ENCODE results near the gene LOXHD1.
A peak's percentile ranks its signal among the peaks of the same experiment; 100 is the strongest.

The LOXHD1 gene

DNA sequence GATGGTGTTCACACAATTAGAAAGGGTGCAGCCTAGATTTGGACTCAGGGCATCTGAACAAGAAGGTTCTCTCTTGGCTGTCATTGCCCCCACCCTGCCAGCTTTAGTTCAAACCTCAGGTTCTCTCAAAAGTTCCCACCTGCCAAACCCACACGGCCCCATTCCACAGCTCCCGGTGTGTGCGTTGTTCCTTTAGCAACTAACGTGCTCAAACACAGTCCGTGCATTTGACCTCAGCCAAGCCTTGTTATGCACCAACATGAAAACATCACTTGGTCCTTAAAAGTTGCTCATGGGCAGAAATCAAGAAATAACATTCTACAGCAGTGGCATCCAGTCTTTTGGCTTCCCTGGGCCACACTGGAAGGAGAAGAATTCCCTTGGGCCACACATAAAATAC lies 32.0 kb downstream of the LOXHD1 start:
- no peak for DNase-seq (ENCODE audit: low read depth in 2 of 2)

DNA sequence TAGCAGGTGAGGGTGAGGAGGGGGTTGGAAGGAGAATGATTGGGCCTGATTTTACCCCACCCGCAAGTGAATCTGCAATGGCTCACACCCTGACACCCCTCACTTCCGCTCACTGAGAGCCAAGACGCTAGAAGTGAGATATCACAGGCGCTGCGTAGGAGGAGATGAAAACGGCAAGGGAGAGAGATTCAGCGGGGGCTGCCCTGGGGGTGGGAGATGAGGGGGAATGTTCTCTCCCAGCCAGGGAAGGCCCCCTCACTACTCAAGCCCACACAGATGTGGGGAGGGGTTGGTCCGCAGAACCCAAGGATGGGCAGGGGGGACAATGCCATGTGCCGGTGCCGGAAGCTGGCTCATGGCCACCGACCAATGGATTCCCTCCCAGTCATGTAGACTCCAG lies 32.9 kb downstream of the LOXHD1 start:
- peak in 1 of 2 donors; percentile 7 for DNase-seq (ENCODE audit: low read depth in 2 of 2)

DNA sequence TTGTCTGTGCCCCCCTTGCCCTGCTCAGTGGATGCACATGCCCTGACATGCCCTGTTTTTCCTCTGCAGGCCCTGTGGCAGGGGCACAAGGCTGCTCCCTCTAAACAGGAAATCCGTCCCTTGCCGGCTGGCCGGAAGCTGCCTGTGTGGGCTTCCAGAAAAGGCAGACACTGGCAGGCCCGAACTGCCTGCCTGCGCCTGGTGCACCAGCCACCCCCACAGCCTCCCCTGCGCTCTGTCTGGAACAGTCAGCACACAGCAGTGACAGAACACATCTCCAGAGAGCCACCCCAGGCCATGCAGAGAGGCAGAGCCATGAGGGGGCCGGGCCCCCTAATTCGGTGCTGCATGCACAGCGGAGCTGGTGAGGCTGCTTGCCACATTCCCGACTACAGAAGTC lies 33.5 kb downstream of the LOXHD1 start:
- DNase-seq (ENCODE audit: low read depth in 2 of 2), result peak in 1 of 2 donors; percentile 12

DNA sequence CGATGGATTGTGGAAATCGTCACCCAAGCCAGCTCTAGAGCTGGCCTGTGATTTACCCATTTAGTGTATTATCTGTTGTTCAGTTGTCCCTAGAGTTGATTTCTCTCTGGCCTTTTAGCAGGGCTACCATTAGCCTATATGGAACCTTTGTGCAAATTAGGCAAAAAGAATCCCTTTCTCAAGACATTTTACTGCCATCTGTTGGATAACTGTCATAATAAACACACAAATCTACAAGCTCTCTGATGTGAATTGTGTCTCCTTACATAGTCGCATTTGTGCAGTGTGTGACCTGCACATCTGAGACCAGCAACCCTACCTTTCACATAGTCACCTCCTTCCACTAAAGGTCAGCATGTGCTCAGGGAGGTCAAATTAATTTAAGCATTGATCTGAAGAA lies 34.0 kb downstream of the LOXHD1 start:
- no peak for DNase-seq (ENCODE audit: low read depth in 2 of 2)

DNA sequence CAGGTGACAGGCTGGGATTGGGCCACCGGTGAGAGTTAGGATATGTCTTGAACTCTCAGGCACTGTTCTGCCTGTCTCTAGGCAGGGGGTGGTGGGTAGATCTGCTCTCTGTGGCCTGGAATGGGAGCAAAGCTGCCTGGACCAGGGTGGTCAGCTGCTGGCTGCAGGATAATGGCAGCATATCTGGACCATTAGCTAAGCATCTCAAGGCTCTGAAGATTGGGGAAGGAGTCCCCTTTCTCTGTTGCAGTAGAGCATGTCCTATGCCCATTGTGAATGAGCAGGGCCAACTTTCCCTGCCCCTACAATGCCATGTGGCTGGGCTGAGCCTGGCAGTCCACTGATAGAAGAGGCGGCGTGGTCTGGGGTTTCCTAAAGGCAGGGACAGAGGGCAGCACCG lies 34.6 kb downstream of the LOXHD1 start:
- DNase-seq (ENCODE audit: low read depth in 2 of 2), result no peak

DNA sequence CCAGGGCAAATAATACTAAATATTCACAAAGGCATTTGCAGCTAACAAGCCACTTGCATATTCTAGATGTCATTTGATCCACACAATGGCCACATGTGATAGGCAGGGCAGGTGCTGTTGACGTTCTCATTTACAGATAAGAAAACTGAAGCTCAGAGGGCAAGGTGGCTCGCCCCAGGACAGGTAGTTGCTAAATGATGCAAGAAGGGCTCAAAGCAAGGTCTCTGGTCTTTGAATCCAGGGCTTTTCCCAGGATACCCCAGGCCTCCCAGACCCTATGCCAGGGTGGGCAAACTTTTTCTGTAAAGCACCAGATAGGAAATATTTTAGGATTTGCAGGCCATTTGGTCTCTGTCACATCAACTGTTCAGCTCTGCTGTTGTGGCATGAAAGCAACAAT lies 35.1 kb downstream of the LOXHD1 start:
- DNase-seq (ENCODE audit: low read depth in 2 of 2), result no peak

DNA sequence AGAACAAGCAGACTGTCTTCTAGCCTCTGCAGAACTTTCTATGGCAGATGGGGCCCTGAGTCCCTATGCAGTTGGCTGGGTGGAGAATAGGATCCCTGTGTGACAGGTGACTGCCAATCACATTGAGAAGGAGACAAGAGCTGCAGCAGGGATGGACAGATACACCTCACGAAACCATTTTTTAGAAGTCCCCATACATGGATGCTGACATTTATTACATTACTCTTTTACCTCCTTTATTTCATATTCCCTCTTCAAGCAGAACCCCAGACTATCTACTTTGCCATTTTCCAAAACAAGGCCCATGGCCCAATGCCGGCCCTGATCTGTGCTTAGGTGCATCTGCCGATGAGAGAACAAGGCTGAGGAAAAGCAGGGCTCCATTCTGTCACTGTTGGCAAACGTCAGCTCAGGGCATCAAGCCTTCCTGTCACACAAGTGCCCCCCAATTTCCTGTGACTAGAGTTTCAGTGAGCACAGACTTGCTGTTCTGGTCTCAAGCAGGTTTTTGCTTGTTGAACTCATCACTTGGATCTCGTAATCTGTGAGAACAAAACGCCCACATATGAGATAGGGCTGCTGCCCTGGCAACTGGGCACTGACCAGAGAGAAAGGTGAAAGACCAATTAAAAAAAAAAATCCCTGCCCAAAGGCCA lies 35.8 kb downstream of the LOXHD1 start:
- DNase-seq (ENCODE audit: low read depth in 2 of 2), result no peak

DNA sequence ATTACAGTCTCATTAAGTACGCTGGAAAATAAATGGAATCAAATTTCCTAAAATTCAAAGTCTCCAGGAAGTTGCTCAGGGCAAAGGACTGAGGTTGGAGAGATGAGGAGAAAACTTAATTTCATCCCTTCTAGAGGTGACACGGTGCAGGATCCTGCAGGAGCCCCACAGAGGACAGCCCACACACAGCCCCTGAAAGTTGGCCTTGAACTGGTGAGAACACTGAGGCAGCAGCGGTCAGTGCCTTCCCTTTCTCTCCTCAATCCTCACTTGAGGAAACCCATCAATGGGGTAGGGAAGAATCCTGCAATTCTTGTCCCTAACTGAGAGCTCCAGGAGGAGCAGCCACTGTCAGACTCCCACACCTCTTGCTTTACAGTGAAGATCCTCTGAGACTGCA lies 37.5 kb downstream of the LOXHD1 start:
- no peak for DNase-seq (ENCODE audit: low read depth in 2 of 2)

DNA sequence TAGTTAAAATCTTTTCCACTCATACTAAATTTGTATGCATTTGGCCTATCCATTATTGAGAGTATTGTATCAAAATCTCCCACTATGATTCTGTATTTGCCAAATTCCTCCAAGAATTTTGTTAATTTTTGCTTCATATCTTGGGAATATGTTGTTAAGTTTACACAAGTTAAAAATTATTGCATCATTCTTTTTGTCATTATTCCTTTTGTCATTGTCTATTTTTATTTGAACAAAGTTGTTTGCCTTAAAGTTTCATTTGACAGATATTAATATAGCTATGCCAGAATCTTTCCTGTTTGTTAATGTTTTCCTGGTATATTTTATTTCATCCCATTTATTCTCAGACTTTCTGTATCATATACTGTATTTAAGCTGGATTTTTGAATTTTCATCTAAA lies 41.3 kb downstream of the LOXHD1 start:
- no peak for DNase-seq (ENCODE audit: low read depth in 2 of 2)

DNA sequence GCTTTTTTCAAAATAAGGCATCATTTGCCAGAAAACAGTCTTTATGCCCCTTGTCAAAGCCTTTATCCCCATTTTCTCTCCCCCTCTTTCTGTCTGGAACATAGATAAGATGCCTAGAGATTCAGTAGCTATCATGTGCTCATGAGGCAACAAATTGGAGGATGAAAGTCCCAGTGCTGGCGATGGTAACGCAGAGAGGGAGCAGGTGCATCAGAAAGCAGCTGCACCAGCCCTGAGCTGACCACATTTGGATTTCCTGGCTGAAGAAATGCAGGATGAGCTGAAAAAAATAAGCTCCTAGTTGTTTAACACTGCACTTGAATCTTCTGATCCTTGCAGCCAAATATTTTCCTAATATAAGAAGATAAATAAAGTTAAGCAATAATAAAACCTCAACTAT lies 48.0 kb downstream of the LOXHD1 start:
- no peak for DNase-seq (ENCODE audit: low read depth in 2 of 2)

DNA sequence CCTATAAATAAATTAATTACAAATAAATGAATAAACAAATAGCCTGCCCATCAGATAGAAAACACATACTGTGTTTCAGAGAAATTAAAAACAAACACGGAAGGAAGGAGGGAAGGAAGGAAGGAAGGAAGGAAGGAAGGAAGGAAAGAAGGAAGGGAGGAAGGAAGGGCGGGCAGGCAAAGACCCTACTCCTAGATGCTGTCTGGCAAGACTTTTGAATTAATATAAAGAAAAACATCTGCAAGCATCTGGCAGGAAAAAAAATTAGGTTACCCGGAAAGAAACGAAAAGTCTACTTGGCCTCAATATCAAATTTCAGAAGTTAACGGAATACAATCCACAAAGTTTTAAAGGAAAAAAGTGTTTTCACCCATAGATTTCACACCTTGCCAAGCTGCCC lies 49.1 kb downstream of the LOXHD1 start:
- DNase-seq (ENCODE audit: low read depth in 2 of 2), result no peak

DNA sequence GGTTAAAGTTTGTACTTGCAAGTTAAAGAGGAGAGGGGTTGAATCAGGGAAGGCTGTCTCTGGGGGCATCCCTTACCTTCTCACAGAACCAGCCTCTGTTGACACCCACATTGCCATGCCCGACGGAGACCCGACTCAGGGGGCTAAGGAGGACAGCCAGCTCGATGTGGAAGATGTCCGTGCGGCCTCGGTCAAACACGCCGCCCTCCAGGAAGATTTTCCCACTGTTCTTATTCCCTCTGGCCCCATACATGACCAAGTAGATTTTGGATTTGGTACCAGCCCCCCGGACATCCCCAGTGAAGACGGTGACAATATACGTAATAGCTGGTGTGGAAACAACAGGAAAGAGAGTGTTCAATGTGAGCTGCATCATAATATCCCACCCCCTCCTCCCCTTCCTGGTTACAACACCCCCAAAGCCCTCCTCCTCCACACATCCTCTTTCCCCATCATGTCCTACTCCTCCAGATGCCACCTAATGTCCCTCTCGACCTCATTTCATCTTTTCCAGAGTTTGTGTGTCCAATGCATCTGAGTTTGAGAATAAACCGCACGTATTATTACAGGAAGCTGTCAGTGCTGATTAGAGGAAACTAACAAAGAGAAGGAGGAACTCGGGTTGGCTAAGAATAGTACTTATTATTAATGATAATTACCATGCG lies 55.7 kb downstream of the LOXHD1 start:
- no peak for DNase-seq (ENCODE audit: low read depth in 2 of 2)

DNA sequence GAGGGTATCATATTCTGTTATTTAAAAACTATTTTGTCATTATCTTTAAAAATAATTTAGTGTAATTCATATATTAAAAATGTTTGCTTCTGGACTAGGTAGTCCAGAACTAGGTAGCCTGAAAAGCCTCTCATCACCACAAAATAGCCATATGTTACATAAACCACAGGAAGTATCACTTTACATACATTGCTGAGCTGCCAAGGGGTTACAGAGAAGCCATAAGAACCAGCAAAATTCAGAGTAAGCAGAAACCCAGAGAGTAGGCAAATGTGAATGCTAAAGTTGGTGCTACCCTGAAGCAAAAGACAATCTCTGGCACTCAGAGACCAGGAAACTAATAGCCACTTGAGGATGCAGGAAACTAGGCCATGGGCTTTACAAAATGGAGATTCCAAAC lies 60.9 kb downstream of the LOXHD1 start:
- no peak for DNase-seq (ENCODE audit: low read depth in 2 of 2)

DNA sequence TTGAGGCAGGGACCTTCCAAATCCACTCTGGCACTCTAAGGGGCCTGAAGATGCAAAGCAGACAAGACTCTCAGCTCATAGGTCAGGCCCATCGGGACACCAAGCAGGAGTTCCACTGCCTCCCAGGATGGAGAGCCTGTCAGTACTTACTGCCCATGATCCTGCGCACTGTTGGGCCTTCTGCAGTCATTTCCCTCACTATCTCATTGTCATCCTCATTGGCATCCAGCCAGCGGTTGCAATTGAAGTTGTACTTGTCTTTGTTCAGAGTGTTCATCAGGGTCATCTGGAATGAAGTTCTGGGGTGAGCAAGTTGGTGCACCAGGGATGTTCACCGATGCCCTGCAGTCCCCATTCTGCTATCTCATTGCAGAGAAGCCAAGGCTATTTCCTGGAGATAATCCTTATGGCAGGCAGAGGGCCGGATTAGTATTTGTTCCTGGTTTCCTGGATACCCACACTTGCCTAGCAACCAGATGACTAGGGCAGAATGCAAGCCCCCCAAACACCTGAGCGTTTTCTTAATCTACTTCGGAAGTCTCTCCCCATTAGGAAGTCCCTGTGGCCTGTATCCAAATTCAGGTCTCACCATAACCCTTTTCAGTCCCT lies 65.1 kb downstream of the LOXHD1 start:
- no peak for DNase-seq (ENCODE audit: low read depth in 2 of 2)

DNA sequence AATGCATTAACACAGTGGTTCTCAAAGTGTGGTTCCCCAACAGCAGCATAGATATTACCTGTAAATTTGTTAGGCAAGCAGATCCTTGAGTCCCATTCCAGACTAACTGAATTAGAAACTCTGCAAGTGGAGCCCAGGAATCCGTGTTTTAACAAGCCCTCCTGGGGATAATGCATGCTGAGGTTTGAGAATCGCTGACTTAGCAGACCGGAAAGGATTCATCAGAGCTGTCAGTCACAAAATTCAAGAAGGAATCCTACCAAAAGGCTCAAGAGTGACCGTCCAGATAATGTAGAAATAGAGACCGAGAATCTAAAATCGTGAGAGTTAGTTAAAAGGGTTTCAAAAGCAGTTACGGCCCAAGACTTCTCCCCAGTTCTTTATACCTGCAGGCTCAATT lies 66.9 kb downstream of the LOXHD1 start:
- DNase-seq (ENCODE audit: low read depth in 2 of 2), result no peak

DNA sequence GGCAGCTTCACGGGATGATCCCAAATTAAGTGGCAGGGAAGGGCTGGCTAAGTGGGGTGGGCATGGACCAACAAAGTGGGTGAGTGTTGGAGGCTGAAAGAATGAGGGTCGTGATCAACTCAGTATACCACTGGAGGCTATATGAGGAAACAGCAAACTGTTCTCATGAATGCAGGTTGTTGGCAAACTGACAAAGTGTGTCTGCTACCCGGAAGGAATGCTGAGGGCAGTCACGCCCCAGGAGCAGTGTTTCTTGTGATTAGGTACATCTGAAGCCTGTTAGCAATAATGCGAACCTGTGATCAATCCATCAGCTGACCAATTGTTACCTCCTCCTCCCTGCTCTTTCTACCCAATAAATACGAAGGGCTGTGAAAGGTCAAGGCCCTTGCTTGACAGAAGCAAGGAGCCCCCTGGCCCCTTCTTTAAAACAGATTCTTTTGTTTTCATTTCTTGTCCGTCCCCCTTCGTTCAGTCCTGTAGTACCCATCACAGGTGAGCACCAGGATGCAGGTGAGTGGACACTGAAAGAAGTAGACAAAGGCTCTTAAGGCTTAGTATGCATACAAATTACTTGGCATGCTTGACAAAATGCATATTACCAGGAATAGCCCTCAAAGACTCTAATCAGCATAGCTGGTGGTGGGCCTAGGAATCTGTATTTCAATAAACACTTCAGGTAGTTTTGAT lies 67.9 kb downstream of the LOXHD1 start:
- DNase-seq (ENCODE audit: low read depth in 2 of 2), result no peak

DNA sequence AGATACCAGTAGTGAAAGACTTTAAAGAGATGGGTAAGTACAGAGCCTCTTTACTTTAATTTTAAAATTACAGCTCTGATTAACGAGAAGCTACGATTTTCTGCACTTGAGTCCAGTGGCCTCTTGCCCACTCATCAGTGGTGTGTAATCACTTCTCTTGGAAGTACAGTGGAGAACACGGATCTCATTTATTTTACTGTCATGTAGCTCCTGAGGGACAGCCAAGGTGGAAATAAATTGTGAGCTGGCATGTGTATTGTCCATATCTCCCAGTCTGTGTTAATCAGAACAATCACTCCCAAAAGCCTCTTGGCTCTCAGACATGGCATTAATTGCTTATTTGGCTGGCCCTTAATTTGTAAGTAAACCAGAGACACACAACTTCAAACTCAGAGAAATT lies 69.4 kb downstream of the LOXHD1 start:
- DNase-seq (ENCODE audit: low read depth in 2 of 2), result no peak

DNA sequence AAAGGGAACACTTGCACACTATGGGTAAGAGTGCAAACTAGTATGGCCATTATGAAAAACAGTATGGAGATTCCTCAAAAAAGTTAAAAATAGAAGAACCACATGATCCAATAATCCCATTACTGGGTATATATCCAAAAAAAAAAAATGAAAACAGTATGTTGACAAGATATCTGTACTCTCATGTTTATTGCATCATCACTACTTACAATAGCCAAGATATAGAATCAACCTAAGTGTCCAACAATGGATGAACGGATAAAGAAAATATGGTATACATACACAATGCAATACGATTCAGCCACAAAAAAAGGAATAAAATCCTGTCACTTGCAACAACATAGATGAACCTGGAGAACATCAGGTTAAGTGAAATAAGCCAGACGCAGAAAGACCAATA lies 73.3 kb downstream of the LOXHD1 start:
- DNase-seq (ENCODE audit: low read depth in 2 of 2), result no peak

DNA sequence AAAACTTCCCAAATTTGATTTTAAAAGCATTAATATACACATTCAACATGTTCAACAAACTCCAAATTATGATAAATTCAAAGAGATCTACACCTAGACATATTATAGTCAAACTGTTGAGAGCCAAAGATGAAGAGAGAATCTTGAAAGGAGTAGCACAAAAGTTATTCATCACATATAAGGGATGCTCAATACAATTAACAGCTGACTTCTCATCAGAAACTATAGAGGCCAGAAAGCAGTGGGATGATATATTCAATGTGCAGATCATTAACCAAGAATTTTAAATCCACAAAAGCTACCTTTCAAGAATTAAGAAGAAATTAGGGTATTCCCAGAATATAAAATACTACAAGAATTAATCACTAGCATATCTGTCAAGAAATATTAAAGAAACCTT lies 75.4 kb downstream of the LOXHD1 start:
- DNase-seq (ENCODE audit: low read depth in 2 of 2), result no peak

DNA sequence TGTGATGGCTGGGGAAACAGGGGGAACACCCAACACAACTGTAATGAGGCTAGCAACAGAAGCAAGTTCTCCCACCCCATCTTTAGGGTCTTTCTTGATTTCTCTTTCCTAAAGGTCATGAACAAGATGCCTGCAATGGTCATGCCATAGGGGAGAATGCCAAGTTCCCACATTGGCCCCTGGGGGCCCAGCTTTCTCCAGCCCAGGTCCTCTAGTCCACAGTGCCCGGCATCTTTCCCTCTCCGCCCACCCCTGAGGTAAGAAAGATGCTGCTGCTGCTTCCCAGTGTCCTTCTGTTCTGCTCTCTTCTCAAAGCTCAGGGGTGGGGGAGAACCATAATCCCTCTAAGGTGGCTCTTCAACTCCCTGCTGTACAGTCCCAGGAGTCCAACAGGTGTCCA lies 78.0 kb downstream of the LOXHD1 start:
- no peak for DNase-seq (ENCODE audit: low read depth in 2 of 2)

DNA sequence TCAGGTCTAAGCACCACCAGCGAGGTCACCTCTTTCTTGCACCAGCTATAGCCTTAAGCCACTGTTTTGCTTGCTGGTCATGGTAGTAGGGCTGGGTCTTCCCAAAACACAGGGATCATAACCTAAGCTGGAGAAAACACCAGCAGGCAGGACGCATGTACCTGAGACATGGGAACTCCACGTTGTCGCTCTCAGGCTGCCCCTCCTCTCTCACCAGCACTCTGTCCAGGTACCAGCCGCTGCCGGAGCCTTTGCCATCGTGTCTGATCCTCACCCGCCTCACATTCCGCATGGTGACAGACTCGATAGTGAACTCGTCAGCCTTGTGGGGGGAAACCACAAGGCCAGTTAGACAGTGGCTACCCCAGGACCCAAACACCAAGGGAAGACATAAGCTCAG lies 79.5 kb downstream of the LOXHD1 start:
- no peak for DNase-seq (ENCODE audit: low read depth in 2 of 2)

DNA sequence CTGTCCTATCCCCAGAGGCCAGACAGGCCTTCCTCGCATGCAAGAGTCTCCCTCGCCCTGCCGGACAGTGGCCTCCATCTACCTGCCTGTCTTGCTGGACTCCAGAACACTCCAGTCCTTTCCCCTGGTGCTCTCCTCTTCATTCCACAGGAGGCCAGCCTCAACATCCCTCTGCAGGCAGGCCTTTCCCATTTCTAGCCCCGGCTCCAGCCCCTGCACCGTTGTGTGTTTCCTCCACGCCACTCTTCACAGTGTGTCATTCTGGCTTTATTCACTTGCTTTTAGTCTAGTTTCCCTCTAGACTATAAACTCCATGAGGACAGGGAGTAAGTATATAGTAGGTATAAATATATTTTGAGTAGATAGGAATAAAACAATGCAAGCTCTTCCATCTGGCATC lies 81.2 kb downstream of the LOXHD1 start:
- DNase-seq (ENCODE audit: low read depth in 2 of 2), result no peak

DNA sequence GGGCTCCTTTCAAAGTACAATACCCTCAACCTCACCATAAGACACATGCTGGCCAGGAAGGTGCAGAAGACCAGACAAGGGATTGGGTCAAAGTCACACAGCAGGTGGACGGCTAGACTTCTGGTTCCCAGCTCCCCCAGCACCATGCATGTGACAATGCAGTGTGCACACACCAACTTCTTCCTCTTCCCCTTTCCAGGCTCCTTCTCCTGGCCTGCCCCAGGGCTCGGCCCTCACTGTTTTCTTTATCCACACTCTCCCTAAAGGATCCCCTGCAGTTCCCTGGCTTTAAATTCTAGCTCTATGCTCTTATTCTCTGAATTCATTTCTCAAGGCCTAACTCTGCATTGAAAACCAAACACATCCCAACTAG lies 82.3 kb downstream of the LOXHD1 start:
- no peak for DNase-seq (ENCODE audit: low read depth in 2 of 2)

All from activated CD4-positive, alpha-beta T cell treated with anti-CD3 and anti-CD28 coated beads for 24 hours (primary cell).